RKO (cell line): ENCODE measurements around the gene CHST1.

Experiments
- DNase-seq: peaks from one replicate; pipeline ENCODE4 v3.0.0-alpha.2; 2016; ENCODE audit warnings: low spot score

The CHST1 gene

DNA sequence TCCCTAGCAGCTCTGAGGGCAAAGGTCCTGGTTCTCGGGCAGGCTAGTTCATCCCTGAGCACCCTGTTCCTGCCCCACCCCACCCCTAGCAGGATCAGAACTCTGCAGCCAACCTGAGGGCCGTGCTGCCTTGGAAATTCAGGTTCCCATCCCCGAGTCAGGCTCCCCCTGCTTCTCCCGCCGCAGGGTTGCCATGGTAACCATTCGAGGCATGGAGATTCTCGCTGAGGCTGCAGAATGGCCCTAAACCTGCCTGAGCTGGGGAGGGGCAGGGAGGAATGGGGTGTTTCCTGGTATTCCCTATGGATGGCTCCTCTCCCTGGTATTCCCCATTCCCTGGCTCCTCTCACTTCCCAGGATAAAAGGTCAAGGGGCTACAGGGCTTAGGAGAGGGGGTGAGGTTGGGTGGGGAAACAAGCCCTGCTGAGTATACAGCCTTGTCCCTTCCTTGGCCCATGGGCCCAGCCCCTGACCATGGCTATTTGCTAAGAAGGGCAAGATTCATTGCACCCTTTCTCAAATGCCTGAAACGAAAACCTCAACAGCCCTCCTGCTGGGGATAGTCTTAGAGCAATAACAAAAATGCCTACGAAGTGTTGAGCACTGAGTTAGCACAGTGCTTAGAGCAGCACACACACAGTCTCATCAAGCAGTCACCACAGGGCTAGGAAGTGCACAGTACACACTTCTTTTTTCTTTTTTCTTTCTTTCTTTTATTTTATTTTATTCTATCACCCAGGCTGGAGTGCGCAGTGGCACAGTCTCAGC, 58.7 kb downstream of the CHST1 start:
- DNase-seq: no peak

DNA sequence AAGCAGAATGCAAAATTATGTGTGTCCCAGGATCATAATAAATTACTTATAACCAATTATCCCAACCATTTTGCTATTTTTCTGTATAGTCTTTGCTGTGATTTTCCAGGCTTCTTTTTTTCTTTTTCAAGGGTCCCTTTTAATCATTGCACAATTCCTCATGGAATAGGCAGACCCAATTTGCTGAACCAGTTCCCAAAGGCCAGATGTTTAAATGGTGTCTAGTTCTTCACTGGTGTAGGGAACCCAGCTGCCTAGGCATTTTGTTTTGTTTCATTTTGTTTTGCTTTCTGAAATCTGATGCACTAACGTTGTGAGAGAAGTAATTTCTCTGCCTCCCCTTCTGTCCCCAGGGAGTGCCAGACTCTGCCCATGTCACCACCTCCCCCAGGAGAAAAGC, 60.4 kb downstream of the CHST1 start:
- no peak for DNase-seq

DNA sequence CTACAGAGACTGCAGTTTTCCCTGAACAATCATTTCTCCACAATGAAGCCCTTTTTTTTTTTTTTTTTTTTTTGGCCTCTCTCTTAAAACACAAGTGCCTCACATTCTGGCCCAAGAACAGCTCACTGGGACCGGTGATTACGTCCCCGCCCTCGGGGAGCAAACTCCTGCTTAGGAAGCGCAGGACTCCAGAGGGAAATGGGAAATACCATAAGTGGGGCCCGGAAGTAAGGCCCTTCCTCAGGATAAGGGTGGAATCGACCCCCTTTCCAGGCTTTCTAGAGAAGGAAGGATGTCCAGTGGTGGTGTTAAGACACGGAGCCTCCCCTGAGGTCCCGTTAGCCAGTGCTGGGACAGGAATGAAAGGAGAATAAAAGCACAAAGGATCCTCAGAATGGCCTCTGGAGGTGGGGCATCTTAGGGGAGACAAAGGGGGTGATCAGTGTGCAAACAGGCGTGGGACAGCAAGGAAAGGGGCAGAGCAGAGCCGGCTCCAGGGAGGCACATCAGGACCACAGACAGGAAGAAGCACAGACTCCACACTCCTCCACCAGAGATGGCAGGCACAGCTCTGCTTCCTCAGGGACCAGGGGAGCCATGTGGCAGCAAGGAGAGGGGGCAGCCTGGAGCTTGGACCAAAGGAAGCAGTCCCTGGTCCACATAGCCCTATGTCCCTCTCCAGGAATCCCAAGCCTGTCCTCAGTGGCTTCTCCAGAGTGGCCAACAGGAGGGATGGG, 61.3 kb downstream of the CHST1 start:
- no peak for DNase-seq

DNA sequence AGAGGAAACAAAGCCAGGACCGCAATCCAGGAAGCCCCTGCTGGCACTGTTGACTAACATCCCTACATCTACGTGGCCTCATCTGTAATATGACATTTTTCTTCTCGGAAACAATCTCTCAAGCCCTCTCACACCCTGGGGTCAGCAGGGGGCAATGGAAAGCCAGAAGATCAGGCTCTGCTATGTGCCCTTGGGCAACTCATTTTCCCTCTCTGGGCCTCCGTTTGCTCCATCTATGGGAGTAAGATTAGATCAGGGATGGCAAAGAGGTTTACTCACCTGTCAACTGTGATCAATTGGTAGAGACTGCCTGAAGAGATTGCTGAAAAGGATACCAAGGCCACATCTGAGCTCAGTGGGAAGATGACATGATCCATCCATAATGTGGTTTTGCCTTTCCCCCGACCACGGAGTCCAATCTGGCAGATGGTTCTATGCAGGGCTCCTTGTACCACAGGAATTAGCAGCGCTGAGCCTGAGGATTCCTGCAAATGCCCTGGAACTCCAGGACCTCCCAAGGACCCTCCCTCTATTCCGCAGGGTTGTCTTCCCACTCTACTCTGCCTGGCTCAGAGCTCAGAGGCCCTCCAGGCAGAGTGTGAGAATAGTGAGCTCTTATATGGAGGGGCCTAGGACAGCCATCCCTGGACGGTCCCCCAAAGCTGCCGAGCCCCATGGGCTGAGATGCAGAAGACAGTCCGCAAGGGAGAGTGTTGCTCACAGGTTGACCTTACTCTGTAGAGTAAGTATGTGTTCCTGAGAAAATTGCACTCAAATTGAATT, 66.1 kb downstream of the CHST1 start:
- no peak for DNase-seq
